Gastroesophageal sphincter (tissue), 3 donors: ENCODE data around the gene ACER2.

Experiments
- EP300 ChIP-seq: sonication (generic); formaldehyde crosslinking; IDR thresholded peaks from one replicate; pipeline ENCODE4 v1.6.1; 2017; ENCODE audit warnings: antibody characterized with exemption, mild to moderate bottlenecking
- POLR2AphosphoS5 ChIP-seq: sonication (generic); formaldehyde crosslinking; IDR thresholded peaks from one replicate; pipeline ENCODE4 v1.6.1; 2017; ENCODE audit warnings: antibody characterized with exemption
- TF ChIP-seq, protein P1 (sequence below), 4 experiments: fragments of 200-600 bp in 2 of 4; fragments of 450-650 bp in 2 of 4; sonication (generic) in 1 of 4; IDR thresholded peaks; one replicate each; pipeline ENCODE4 v1.5.1; 2017 to 2019; ENCODE audit warnings: antibody characterized with exemption in 4 of 4, mild to moderate bottlenecking in 2 of 4, moderate library complexity in 2 of 4

DNA sequence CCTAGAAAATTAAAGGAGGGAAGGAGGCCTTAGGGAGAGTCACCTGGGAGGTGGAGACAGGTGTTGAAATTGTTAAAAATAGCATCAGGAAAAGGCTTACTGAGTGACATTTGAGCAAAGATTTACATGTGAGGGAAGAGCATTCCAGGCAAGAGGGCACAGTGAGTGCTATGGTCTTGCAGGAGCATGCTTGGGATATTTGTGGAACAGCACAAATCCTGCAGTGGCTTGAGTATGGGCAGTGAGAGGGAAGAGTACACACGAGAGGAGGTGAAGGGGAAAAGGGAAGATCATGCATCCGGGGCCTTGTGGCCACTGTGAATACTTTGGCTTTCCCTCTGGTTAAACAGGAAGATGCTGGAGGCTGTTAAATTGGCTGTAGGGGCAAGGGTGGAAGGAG is 36.6 kb downstream of the ACER2 start:
- TF ChIP-seq POLR2AphosphoS5 = no peak
- TF ChIP-seq, protein P1, sequence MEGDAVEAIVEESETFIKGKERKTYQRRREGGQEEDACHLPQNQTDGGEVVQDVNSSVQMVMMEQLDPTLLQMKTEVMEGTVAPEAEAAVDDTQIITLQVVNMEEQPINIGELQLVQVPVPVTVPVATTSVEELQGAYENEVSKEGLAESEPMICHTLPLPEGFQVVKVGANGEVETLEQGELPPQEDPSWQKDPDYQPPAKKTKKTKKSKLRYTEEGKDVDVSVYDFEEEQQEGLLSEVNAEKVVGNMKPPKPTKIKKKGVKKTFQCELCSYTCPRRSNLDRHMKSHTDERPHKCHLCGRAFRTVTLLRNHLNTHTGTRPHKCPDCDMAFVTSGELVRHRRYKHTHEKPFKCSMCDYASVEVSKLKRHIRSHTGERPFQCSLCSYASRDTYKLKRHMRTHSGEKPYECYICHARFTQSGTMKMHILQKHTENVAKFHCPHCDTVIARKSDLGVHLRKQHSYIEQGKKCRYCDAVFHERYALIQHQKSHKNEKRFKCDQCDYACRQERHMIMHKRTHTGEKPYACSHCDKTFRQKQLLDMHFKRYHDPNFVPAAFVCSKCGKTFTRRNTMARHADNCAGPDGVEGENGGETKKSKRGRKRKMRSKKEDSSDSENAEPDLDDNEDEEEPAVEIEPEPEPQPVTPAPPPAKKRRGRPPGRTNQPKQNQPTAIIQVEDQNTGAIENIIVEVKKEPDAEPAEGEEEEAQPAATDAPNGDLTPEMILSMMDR (IDR thresholded peaks at IDR 0.05) = no peak
- no peak for TF ChIP-seq EP300
